ENCODE results near the gene ARPC1A.

- TF ChIP-seq CTCF (conservative IDR thresholded peaks at IDR 0.05; ENCODE audit: low read length), result no peak
- no peak for TF ChIP-seq EZH2phosphoT487 (IDR thresholded peaks at IDR 0.05; ENCODE audit: borderline replicate concordance)
Measured at GRCh38 chr7:99339595-99339994, 13.9 kb downstream of the ARPC1A start.
